GM23338 (cell line): ENCODE data around the gene LDLRAD3. TPM values are rescaled to one million over a fixed set of nuclear protein-coding genes. Genes with fewer than 3 reads are reported as not detected.

Experiments used
- CREB1 ChIP-seq: fragments of 250-450 bp; sonication (Bioruptor Pico); IDR thresholded peaks from 2 replicates; pipeline ENCODE4 v1.5.0; 2020; ENCODE audit warnings: low read depth, mild to moderate bottlenecking, moderate library complexity
- EZH2 ChIP-seq: fragments of 200-600 bp; sonication (generic); IDR thresholded peaks from one replicate; pipeline ENCODE4 v1.8.0; 2017; ENCODE audit warnings: antibody characterized with exemption, mild to moderate bottlenecking, low read depth; ENCODE audit not compliant: unreplicated experiment
- JUNB ChIP-seq: IDR thresholded peaks from one replicate; pipeline ENCODE4 v1.6.1; 2016; ENCODE audit warnings: antibody characterized with exemption; ENCODE audit not compliant: unreplicated experiment
- REST ChIP-seq: IDR thresholded peaks from one replicate; pipeline ENCODE4 v1.6.1; 2018; ENCODE audit warnings: antibody characterized with exemption; ENCODE audit not compliant: unreplicated experiment
- STAT1 ChIP-seq: IDR thresholded peaks from one replicate; pipeline ENCODE4 v1.6.1; 2016; ENCODE audit warnings: antibody characterized with exemption; ENCODE audit not compliant: unreplicated experiment
- ZNF114 ChIP-seq: fragments of 250-450 bp; sonication (Bioruptor Pico); IDR thresholded peaks from 2 replicates; pipeline ENCODE4 v1.5.0; 2020; ENCODE audit warnings: mild to moderate bottlenecking, moderate library complexity
- ZNF331 ChIP-seq: fragments of 250-450 bp; sonication (Bioruptor Pico); IDR thresholded peaks from 2 replicates; pipeline ENCODE4 v1.5.0; 2020; ENCODE audit warnings: low read depth, mild to moderate bottlenecking, moderate library complexity
- polyA plus RNA-seq: library from polyadenylated mRNA; unstranded; fragments of >200 nt; fragmentation: Nextera tagmentation; extraction: Ambion mirVana; gene quantifications from 2 replicates; pipeline ENCODE4 v1.2.1, GENCODE V29; 2016
- total RNA-seq: library from RNA; depleted of rRNA; stranded (reverse); fragments of >200 nt; shearing (Covaris generic); gene quantifications from 2 replicates; pipeline ENCODE4 v1.2.3, GENCODE V29; 2014
- TF ChIP-seq, protein P1 (sequence below): fragments of 250-450 bp; sonication (Bioruptor Pico); IDR thresholded peaks from 2 replicates; pipeline ENCODE4 v1.5.0; 2020; ENCODE audit warnings: mild to moderate bottlenecking, moderate library complexity
- TF ChIP-seq, protein P2 (sequence below): IDR thresholded peaks from 2 replicates; pipeline ENCODE4 v1.6.1; 2016; ENCODE audit warnings: antibody characterized with exemption

The LDLRAD3 gene
- total and polyA plus RNA-seq, 2 experiments from 2014 or later: 8.5 to 19.4 TPM

GRCh38 chr11:35937111-35937510 lies 6.8 kb upstream of the LDLRAD3 start (continued):
- TF ChIP-seq, protein P1, sequence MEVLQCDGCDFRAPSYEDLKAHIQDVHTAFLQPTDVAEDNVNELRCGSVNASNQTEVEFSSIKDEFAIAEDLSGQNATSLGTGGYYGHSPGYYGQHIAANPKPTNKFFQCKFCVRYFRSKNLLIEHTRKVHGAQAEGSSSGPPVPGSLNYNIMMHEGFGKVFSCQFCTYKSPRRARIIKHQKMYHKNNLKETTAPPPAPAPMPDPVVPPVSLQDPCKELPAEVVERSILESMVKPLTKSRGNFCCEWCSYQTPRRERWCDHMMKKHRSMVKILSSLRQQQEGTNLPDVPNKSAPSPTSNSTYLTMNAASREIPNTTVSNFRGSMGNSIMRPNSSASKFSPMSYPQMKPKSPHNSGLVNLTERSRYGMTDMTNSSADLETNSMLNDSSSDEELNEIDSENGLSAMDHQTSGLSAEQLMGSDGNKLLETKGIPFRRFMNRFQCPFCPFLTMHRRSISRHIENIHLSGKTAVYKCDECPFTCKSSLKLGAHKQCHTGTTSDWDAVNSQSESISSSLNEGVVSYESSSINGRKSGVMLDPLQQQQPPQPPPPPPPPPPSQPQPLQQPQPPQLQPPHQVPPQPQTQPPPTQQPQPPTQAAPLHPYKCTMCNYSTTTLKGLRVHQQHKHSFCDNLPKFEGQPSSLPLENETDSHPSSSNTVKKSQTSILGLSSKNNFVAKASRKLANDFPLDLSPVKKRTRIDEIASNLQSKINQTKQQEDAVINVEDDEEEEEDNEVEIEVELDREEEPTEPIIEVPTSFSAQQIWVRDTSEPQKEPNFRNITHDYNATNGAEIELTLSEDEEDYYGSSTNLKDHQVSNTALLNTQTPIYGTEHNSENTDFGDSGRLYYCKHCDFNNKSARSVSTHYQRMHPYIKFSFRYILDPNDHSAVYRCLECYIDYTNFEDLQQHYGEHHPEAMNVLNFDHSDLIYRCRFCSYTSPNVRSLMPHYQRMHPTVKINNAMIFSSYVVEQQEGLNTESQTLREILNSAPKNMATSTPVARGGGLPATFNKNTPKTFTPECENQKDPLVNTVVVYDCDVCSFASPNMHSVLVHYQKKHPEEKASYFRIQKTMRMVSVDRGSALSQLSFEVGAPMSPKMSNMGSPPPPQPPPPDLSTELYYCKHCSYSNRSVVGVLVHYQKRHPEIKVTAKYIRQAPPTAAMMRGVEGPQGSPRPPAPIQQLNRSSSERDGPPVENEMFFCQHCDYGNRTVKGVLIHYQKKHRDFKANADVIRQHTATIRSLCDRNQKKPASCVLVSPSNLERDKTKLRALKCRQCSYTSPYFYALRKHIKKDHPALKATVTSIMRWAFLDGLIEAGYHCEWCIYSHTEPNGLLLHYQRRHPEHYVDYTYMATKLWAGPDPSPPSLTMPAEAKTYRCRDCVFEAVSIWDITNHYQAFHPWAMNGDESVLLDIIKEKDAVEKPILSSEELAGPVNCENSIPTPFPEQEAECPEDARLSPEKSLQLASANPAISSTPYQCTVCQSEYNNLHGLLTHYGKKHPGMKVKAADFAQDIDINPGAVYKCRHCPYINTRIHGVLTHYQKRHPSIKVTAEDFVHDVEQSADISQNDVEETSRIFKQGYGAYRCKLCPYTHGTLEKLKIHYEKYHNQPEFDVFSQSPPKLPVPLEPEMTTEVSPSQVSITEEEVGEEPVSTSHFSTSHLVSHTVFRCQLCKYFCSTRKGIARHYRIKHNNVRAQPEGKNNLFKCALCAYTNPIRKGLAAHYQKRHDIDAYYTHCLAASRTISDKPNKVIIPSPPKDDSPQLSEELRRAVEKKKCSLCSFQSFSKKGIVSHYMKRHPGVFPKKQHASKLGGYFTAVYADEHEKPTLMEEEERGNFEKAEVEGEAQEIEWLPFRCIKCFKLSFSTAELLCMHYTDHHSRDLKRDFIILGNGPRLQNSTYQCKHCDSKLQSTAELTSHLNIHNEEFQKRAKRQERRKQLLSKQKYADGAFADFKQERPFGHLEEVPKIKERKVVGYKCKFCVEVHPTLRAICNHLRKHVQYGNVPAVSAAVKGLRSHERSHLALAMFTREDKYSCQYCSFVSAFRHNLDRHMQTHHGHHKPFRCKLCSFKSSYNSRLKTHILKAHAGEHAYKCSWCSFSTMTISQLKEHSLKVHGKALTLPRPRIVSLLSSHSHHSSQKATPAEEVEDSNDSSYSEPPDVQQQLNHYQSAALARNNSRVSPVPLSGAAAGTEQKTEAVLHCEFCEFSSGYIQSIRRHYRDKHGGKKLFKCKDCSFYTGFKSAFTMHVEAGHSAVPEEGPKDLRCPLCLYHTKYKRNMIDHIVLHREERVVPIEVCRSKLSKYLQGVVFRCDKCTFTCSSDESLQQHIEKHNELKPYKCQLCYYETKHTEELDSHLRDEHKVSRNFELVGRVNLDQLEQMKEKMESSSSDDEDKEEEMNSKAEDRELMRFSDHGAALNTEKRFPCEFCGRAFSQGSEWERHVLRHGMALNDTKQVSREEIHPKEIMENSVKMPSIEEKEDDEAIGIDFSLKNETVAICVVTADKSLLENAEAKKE (CRISPR knock-in tag): no peak
- TF ChIP-seq, protein P2, sequence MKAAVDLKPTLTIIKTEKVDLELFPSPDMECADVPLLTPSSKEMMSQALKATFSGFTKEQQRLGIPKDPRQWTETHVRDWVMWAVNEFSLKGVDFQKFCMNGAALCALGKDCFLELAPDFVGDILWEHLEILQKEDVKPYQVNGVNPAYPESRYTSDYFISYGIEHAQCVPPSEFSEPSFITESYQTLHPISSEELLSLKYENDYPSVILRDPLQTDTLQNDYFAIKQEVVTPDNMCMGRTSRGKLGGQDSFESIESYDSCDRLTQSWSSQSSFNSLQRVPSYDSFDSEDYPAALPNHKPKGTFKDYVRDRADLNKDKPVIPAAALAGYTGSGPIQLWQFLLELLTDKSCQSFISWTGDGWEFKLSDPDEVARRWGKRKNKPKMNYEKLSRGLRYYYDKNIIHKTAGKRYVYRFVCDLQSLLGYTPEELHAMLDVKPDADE: no peak
- TF ChIP-seq EZH2 (no peak), ZNF114 (CRISPR knock-in tag) (no peak), STAT1 (no peak), ZNF331 (CRISPR knock-in tag) (no peak), REST (no peak), JUNB (no peak), CREB1 (CRISPR knock-in tag) (no peak)
